BE2C (cell line): ENCODE data around the gene HLA-DPB1.

Experiments used
- DNase-seq: peaks from one replicate; pipeline ENCODE4 v3.0.0-alpha.2; 2020
- H3K27me3 ChIP-seq: fragments of 250-450 bp; sonication (Bioruptor Pico); 2 replicates; pipeline ENCODE4 v1.5.1; 2020; ENCODE audit warnings: mild to moderate bottlenecking
- H3K36me3 ChIP-seq: fragments of 250-450 bp; sonication (Bioruptor Pico); 2 replicates; pipeline ENCODE4 v1.5.1; 2020; ENCODE audit warnings: mild to moderate bottlenecking
- H3K4me1 ChIP-seq: fragments of 250-450 bp; sonication (Bioruptor Pico); 2 replicates; pipeline ENCODE4 v1.5.1; 2020
- H3K4me3 ChIP-seq: 2 replicates; pipeline ENCODE4 v1.5.1; 2011; ENCODE audit warnings: low read depth, low read length
- H3K9me3 ChIP-seq: fragments of 250-450 bp; sonication (Bioruptor Pico); 2 replicates; pipeline ENCODE4 v1.5.1; 2020
- TF ChIP-seq, protein P1 (sequence below): IDR thresholded peaks from 2 replicates; pipeline ENCODE4 v1.5.1; 2012; ENCODE audit warnings: mild to moderate bottlenecking, low read depth, low read length

HLA-DPB1 gene

DNA sequence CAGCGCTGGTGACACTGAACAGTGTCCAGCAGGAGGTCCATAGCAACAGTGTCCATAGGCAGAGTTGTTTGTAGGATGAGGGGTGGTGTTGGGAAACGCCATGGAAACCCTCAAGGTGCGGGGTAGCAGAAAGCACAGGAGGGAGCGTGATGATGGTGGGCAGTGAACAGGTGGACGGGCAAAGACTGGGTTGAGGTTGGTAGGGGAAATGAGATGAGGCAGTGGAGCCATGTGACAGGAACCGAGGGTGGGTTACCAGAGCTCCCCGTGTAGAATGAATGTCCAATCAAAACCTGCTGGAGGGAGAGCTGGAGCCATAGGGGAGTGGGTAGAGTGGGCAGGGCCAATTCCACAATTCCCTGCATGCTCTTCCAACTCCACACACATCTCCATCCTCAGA lies 38.0 kb downstream of the HLA-DPB1 start:
- H3K4me1 ChIP-seq = no peaks in the 10 kb centered on the region
- H3K4me3 ChIP-seq = no peak overlapping the region
- H3K27me3 ChIP-seq = peaks cover 43% of the 10 kb centered on the region
- TF ChIP-seq, protein P1, sequence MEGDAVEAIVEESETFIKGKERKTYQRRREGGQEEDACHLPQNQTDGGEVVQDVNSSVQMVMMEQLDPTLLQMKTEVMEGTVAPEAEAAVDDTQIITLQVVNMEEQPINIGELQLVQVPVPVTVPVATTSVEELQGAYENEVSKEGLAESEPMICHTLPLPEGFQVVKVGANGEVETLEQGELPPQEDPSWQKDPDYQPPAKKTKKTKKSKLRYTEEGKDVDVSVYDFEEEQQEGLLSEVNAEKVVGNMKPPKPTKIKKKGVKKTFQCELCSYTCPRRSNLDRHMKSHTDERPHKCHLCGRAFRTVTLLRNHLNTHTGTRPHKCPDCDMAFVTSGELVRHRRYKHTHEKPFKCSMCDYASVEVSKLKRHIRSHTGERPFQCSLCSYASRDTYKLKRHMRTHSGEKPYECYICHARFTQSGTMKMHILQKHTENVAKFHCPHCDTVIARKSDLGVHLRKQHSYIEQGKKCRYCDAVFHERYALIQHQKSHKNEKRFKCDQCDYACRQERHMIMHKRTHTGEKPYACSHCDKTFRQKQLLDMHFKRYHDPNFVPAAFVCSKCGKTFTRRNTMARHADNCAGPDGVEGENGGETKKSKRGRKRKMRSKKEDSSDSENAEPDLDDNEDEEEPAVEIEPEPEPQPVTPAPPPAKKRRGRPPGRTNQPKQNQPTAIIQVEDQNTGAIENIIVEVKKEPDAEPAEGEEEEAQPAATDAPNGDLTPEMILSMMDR = no peak
- H3K36me3 ChIP-seq = no peaks in the 10 kb centered on the region
- DNase-seq = no peak
- no peaks in the 10 kb centered on the region for H3K9me3 ChIP-seq

DNA sequence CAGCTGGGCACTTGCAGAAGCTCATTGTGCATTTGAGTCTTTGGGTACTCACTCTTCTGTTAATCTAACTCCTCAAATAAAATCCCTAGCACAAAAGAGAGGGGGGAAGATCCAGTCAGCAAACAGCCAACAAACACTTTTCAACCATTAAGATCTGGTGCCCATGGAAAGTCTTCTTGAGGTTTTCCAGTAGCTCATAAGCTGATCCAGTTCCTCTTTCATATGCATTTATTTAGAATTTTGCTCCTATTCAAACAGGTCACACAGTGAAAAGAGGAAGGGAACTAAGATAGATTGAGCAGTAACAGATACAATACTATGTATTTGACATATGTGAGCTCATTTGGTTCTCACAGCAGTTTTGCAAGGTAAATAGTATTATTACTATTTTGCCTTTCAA lies 38.6 kb downstream of the HLA-DPB1 start:
- H3K36me3 ChIP-seq = no peaks in the 10 kb centered on the region
- peaks cover 43% of the 10 kb centered on the region for H3K27me3 ChIP-seq
- no peaks in the 10 kb centered on the region for H3K4me1 ChIP-seq
- no peak for DNase-seq
- TF ChIP-seq, protein P1 = no peak
- H3K4me3 ChIP-seq = no peak overlapping the region
- H3K9me3 ChIP-seq = no peaks in the 10 kb centered on the region

DNA sequence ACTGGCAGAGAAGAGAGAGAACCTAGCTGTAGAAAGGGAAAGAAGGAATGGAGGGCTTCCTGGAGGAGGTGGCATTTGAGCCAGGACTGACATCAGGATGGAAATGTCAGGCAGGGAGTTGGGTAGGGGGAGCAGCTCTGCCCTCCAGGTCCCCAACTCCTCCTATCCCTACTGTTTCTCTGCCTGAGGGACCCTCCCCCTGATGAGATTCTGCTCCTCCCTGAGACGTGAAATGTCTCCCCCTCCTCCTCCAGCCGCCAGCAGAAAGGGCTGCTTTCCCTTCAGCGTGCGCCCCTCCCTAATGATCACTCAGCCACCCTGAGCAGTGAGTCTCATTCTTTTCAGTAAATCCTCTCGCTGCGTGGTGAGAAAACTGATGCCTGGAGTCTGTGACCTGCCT lies 40.6 kb downstream of the HLA-DPB1 start:
- peaks cover 57% of the 10 kb centered on the region for H3K27me3 ChIP-seq
- no peaks in the 10 kb centered on the region for H3K9me3 ChIP-seq
- H3K4me3 ChIP-seq = no peak overlapping the region
- no peaks in the 10 kb centered on the region for H3K4me1 ChIP-seq
- no peaks in the 10 kb centered on the region for H3K36me3 ChIP-seq
- TF ChIP-seq, protein P1 = no peak
- DNase-seq = no peak

DNA sequence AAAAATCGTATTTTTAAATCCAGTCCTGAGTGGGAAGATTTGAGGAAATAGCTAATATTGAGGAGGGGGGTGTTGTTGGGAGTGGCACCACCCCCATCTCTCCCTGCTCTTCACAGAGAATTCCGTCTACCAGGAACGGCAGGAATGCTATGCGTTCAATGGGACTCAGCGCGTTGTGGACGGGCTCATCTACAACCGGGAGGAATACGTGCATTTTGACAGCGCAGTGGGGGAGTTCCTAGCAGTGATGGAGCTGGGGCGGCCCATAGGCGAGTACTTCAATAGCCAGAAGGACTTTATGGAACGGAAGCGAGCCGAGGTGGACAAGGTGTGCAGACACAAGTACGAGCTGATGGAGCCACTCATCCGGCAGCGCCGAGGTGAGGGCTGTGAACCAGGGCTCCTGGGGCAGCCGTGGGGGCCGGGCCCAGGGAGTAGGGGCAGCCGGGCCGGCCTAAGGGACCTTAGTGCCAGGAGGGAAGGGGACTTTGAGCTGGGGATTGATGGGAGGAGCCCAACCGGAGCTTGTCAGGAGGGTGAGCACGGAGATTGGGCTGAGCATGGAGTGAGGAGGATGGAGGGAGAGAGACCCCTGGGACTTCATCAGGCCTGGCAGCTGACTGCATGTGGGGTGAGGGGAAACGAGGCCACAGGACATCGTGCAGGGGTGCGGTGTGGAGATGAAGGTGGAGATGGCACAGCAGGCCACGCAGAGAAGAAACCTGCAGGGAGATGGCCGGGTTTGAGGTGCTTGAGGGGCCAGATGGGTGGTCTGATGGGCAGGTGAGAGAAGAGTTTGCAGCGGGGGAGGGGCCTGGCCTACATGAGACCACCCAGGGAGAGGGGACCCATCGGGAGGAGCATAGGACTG lies 41.3 kb downstream of the HLA-DPB1 start:
- no peaks in the 10 kb centered on the region for H3K9me3 ChIP-seq
- peaks cover 59% of the 10 kb centered on the region for H3K27me3 ChIP-seq
- no peak overlapping the region for H3K4me3 ChIP-seq
- TF ChIP-seq, protein P1 = no peak
- H3K36me3 ChIP-seq = no peaks in the 10 kb centered on the region
- no peak for DNase-seq
- H3K4me1 ChIP-seq = no peaks in the 10 kb centered on the region

DNA sequence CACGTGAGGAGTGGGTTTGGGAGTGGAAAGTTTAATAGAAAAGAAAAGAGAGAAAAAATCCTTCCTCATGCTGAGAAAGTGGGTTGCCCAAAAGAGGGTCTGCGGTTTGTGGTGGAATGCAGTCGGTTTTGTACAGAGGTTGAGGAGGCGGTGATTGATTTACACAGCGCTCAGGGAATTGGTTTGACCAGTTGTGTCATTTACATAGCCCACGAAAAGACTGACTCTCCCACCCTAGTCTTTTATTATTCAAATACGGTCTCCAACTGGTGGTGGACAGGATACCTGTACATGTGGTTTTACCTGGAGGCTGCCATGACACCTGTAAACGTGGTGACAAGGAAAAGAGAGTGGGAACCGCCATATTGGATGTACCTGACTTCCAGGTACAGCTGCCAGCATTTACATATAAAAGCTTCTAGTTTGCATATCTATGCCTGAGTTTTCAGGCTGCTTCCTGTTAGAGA lies 42.1 kb downstream of the HLA-DPB1 start:
- TF ChIP-seq, protein P1 = no peak
- H3K4me1 ChIP-seq = no peaks in the 10 kb centered on the region
- no peaks in the 10 kb centered on the region for H3K9me3 ChIP-seq
- peaks cover 59% of the 10 kb centered on the region for H3K27me3 ChIP-seq
- H3K36me3 ChIP-seq = no peaks in the 10 kb centered on the region
- DNase-seq = no peak
- H3K4me3 ChIP-seq = no peak overlapping the region

DNA sequence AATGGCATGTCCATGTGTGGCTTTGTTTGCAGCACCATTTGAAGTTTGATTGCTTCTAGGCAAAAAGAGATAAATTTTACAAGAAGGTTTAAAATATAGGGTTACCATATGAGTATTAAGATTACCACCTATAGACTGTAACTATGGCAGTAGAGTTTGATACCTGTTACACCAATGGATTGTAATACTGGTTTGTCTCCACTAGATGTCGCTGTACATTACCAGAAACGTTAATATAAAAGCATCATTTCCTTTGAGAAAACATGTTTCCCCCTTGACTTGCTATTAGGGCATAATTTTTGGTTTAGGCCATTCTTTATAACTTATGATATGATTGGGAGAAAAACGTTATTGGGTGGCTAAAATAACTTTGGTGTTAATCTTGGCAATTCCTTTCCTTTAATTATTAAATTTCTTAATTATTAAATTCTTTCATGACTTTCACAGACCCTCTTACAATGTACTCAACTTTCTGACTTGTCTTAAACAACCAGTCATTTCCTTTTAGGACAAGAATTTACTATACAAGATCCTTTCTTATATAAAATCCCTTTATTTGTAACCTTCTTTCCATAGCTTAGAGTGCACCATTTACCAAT lies 42.8 kb downstream of the HLA-DPB1 start:
- no peak overlapping the region for H3K4me3 ChIP-seq
- H3K4me1 ChIP-seq = no peaks in the 10 kb centered on the region
- peaks cover 59% of the 10 kb centered on the region for H3K27me3 ChIP-seq
- no peaks in the 10 kb centered on the region for H3K36me3 ChIP-seq
- no peaks in the 10 kb centered on the region for H3K9me3 ChIP-seq
- DNase-seq = no peak
- TF ChIP-seq, protein P1 = peak; percentile 64
